ENCODE measurements around the gene POLR2J.

POLR2J gene

DNA sequence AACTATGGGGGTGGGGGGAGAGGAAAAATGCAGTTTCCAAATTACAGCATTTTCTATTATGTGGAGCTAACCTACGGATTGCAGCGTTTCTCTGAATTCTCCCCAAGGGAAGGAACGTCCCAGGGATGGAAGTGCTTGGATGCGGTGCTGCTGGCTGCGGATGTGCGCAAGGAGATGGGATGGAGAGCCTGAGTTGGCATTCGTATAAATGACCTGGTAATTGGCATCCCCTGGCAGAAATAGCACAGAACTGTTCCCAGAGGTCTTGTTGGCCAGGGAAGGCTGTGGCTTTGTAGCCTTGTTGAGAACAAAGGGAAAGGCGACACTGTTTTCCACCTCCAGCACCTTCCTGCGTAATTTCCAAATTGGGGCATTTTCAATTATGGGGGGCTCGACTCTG lies 42.6 kb downstream of the POLR2J start:
- no peak for DNase-seq (ENCODE audit: low read depth)

DNA sequence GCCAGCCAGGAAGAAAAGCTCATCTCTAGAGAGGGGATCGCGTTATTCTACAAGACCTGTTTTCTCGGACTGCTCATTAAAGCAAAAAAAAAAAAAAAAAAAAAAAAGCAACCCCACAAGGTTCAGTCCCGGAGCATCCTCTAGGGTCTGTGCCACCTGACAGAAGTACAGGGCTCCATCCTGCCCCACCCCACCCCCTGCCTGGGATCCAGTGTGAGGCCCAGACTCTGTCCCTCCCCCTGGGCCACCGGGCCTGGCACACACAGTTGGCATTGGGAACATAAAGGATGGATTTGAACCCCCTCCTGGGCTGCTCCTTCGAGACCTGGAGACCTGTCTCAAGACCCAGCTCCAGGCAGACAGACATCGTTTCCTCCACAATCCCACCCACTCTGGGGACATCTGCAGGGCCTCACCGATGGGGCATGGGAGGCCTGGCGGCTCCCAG lies 44.7 kb downstream of the POLR2J start:
- no peak for DNase-seq (ENCODE audit: low read depth)

DNA sequence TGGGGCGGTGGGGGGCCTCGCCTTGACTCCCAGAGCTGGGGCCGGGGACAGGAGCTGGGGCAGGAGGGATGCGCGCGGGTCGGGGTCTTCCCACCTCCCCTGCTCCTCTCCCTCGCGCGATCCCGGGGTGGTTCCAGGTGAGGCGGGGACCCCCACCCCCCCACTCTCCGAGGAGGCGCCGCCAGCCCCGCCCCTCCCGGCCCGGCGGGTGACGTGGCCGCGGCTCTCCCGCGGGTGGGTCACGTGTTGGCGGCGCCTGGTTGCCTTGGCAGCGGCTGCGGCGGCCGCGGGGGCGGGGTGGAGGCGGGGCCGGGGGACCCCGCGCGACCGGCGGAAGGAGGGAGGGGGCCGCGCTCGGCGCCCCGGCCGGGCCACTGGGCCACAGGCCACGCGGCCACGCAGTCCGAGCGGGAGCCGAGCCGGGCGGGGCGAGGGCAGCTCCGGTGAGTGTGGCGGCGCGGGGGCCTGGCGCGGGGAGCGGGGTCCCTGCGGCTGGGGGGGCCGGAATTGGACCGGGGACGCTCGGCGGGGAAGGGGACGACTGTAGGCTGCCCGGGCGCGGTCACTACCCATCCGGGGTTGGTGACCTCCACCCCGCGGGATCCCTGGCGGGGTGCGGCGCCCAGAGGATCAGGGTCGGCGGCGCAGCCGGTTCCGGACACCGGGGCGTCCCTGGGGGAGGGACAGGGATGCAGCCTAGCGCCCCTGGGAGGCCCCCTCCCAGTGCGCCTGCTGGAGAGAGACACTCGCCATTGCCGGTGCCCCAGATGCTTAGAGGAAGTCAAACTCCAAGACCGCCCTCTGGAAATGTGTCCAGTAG lies 45.3 kb downstream of the POLR2J start, which contains the start of gene ORAI2:
TSS of gene ORAI2 (plus strand) at position 357 of the 820 bp plus-strand sequence. CDS start 5,382 bp downstream, outside the sequence.
- DNase-seq (ENCODE audit: low read depth): peak; percentile 81

DNA sequence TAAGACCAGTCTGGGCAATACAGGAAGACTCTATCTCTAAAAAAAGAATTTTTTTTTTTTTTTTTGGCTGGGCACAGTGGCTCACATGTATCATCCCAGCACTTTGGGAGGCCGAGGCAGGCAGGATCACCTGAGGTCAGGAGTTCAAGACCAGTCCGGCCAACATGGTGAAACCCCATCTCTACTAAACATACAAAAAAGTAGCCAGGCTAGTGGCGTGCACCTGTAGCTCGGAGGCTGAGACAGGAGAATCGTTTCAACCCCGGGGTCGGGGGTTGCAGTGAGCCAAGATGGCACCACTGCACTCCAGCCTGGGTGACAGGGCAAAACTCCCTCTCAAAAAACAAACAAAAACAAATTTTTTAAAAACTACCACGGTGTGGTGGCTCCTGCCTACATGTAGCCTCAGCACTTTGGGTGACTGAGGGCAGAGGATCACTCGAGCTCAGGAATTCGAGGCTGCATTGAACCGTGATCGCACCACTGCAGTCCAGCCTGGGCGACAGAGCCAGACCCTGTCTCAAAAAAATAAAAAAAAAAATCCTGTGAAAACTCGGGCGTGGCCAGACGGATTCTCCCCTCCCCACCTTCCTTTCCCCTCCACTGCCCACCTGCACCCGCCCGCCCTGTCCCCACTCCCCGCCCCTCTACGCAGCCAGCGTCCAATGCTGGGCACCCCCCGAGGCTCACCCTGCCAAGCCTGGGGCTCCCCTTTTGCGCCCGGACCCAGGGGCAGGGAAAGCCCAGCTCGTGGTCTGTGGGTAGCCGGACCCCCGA lies 46.1 kb downstream of the POLR2J start:
- DNase-seq (ENCODE audit: low read depth): no peak

DNA sequence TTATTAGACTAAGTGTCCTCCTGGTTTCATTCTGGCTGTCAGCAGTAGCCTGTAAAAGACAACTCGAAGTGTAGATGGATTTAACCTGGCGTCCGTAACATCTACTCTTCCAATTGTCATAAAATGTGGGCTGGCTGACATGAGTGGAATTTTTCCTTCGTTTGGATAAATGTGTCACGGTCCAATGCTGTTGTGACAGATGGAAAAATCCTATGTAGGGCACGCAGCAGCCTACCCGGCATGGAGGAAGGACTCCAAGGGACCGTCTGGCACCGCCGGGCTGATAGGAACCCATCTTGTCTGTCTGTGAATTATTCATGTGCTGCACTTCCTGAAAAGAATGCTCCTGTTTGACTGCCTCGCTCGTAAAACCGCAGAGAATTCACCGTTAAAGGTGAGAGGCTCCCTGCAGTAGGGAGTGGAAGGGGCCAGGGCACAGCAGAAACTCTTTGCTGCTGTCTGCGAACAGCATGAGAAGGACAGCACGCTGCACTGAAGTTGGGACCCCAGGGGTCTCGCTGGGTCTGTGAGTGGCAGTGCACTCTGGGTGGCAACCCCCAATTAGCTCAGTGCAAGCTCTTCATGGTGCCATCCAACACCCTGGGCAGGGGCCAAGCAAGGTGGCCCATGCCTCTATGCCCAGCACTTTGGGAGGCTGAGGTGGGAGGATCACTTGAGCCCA lies 47.0 kb downstream of the POLR2J start:
- DNase-seq (ENCODE audit: low read depth): peak; percentile 67

DNA sequence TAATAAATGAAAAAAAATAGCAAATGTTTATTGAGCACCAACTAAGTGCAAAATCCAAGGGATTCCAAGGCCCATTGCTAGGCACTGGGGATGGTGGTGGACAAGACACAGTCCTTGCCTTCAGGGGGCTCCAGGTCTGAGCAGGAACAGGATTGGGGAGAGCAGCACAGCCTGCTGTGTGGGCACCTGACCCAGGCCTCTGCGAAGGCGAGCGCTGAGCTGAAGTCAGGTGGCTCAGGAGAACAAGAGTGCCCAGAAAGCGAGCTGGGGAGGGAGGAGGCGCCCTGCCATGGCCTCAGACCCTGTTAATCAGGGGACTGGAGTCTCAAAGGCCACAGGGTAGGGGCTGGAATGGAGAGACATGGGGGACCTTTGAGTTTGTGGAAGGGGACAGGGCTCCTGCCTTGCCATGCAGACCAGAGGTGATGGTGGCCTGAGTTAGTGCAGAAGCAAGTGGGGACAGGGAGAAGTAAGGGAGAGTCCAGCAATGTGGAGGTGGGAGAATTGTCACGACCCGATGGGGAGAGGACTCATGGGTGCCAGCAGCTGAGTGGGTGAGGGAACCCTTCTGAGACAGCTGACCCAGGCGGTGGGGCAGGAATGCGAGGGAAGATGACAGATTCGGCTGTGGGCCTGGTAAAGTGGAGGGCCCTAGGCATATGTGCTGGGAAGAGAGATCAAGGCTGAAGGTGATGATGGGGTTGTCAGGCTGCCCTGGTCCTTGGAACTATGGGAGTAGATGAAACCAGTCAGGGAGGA lies 49.4 kb downstream of the POLR2J start:
- no peak for DNase-seq (ENCODE audit: low read depth)

DNA sequence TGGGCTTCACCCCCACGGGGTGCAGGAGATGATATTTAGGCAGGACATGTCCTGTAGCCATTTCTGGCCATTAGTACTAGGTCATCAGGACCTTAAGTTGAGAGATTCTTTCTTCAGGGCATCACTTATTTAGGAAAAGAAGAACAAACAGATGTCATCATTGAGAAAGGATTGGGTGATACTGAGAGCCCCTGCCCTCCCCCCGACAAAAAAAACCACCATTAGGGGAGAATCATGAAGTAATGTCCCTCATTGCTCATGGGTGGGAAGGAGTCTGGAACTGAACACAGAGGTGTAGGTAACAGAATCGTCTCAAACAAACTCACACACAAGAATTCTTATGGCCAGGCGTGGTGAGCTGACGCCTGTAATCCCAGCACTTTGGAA lies 51.7 kb downstream of the POLR2J start:
- DNase-seq (ENCODE audit: low read depth): no peak

DNA sequence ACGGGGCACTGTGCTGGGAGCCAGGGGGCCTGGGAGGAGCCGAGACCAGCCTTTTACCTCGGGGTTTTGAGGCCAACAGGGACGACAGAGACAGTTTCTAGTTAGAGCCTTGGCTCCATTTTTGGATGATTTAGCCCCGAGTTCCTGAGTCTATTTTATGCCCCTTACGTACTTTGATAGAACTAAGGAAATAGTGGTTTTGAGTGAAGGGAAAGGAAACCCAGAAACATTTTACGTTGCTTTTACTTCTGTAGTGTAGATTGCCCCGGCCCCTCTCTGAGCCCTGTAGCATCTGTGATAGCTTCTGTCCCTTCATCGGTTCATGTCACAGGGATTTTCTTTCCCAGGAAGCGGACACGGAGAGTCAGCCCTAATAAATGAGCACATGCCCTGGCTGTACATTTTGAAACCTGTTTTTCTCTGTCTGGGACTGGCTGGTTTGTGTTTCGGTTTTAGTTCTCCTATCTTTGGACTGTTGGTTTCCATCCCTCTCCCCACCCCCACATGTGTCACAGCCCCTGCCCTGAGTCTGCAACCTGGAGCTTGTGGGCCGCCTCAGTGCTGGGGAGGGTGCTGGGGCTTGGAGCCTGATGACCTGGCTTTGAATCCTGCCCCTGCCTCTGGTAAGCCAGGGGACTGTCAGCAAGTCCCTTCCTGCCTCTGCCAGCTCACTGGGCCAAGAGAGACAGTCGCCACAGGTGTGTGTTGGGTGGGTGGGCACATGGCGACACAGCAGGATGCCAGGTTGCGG lies 52.3 kb downstream of the POLR2J start:
- DNase-seq (ENCODE audit: low read depth): peak; percentile 49

DNA sequence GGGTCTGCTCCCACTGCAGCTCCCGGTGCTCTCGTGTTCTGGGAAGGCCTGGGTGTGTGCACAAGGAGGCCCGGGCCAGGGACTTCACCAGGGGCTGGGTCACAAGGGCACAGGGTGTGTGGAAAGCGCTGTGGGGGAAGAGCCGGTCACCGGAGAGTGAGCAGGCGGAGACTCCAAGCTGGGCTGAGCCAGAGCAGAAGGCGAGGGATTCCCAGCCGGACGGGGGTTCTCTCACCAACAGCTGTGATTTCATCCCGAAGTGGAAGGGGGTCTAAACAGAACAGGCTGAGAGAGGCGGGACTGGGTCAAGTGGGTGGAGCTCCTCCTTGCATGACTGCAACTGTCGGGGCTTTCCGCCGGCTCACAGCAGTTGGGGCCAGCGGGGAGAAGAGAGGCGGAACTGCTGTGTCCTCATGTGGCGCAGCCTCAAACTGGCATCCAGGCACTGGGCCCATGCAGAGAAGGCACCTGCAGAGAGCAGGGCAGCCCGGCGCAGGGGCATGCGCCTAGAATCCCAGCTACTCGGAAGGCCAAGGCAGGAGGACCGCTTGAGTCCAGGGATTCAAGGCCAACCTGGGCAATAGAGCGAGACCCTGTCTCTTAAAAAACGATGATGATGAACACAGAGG lies 53.0 kb downstream of the POLR2J start:
- DNase-seq (ENCODE audit: low read depth): peak; percentile 82

DNA sequence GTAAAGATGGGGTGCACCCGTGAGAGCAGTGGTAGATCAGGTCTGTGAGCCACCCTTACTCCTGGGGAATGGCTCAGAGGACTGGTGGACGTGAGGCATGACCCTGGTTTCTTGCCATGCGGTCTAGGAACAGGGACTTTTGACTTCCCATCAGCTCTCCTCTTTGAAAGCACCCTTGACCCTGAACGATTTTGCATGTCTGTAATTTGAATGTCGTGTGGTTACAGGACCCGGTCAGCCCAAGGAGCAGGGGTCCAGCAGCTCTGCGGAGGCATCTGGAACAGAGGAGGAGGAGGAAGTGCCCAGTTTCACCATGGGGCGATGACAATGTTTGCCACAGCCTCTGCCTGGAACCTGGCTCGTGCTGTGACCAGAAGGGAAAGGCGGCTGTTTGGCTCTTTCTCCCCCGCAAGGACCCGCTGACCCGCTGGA lies 53.9 kb downstream of the POLR2J start:
- no peak for DNase-seq (ENCODE audit: low read depth)

DNA sequence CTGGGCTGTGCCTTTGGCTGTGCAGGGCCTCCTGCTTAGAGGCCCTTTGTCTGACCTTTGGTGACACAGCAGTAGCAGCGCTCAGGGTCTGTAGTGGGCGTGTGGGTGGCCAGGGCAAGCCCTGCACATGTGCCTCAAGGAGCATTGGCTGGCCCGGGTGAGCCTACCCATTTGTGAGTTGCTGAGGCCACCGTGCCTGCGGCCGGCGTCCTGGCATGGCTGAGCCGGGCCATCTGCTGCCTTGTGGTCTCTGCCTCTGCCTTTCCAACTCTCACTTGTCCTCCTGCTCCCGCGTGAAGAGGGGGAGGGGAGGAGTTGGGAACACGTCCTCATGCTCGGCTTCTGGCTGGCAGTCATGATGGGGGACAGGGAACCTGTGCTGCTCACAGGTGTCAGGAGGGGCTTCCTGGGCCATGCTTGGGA lies 54.6 kb downstream of the POLR2J start:
- no peak for DNase-seq (ENCODE audit: low read depth)
